ENCODE measurements around the gene FHIT.

Gene FHIT

GRCh38 chr3:60336061-60336460, 915.2 kb downstream of the FHIT start:
- no peak for DNase-seq (ENCODE audit: low read depth in 2 of 2)

DNA sequence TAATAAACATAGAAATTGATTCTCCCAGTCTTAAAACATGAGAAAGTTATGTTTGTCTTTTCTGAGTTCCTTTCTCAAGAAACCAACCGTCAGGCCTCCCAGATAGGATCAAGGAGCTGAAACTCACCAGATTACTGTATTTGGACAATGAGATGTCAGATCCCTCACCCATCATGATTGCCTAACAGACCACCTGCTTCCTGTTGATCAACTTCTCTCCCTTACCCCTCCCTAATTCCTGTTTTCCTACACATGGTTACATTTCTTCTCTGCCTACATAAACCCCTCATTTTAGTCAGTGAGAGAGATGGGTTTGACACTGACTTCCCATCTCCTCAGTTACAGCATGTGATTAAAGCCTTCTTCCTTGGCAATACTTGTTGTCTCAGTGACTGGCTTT, 917.5 kb downstream of the FHIT start:
- DNase-seq (ENCODE audit: low read depth in 2 of 2) = no peak

GRCh38 chr3:60330107-60330506, 921.1 kb downstream of the FHIT start:
- DNase-seq (ENCODE audit: low read depth in 2 of 2) = no peak

DNA sequence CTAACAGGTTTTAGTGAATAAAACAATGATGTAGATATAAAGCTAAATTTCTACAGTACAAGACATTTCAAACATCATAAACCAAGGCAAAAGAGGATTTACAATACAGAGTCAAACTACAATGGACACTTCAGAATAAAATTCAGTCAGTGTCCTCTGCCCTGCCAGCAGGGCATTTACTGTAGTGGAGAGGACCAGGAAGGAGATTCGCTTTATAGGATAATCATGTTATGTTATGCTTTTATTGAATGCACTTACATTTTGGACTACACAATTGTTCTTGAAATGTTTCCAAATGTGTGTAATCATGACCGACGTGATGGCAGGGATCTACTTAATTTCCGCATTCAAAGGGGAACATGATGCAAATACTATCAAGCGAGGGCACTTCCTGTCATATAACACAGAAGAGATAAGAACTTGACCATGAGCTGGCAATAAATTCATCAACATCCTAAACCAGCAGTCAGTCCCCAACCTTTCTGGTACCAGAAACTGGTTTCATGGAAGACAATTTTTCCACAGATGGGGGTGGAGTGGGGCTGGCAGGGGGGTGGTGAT, 925.6 kb downstream of the FHIT start:
- DNase-seq (ENCODE audit: low read depth in 2 of 2) = no peak

GRCh38 chr3:60323651-60324050, 927.6 kb downstream of the FHIT start:
- DNase-seq (ENCODE audit: low read depth in 2 of 2) = no peak

GRCh38 chr3:60323180-60323579, 928.1 kb downstream of the FHIT start:
- DNase-seq (ENCODE audit: low read depth in 2 of 2) = no peak

- DNase-seq (ENCODE audit: low read depth in 2 of 2) = no peak
Observed at GRCh38 chr3:60322298-60322856, 928.9 kb downstream of the FHIT start.

GRCh38 chr3:60319179-60319858, 931.9 kb downstream of the FHIT start:
- DNase-seq (ENCODE audit: low read depth in 2 of 2) = no peak

GRCh38 chr3:60316121-60316797, 935.0 kb downstream of the FHIT start:
- DNase-seq (ENCODE audit: low read depth in 2 of 2) = peak; percentile 92 to 93

DNA sequence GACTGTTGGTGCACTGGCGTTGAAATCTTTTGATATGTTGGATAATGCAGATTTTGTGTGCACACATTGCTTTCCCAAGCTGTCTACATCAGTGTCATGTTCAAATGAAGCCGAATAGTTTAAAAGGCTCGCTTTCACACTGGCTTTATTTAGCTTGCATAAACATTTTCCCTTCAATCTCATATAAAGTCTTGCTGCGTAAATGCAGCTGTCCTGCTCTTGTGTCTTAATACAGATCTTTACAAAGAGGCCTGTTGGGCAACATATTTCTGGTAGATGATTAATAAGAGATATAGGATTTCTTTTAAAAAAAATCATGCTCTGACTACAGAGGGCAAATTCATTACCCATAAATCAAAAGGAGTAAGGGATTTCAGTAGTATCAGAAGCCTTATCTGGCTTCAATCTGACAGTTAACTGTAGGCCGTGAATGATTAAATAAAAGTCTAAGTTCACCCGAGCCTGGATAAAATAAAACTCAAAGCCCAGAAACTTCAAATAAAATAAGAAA, 937.2 kb downstream of the FHIT start:
- DNase-seq (ENCODE audit: low read depth in 2 of 2) = no peak

DNA sequence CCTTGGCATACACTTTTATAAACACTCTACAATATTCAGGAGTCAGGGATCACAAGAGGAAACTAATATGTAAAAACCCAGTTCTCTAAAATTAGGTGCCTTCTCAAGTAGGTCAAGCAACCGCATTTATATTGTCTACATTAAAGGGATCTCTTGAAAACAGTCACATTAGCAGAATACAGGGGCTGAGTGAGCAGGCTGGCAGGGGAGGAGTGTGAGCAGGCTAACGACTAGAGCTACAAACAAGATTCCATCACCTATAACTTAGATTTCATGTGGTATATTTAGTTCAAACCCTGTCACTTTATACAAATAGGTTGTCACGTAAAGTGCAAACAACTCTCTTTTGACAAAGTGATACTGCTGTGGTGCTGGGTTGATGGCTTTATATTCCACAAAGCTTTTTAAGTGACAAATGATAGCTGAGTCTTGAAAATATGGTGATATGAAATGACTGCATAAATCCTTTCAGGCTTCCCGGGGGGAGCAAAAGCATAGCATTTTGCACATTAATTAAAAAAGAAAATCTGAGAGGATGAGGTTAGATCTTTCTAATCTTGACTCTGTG, 937.9 kb downstream of the FHIT start:
- no peak for DNase-seq (ENCODE audit: low read depth in 2 of 2)

- no peak for DNase-seq (ENCODE audit: low read depth in 2 of 2)
Observed at GRCh38 chr3:60309539-60310268, 941.5 kb downstream of the FHIT start.

GRCh38 chr3:60308808-60309207, 942.4 kb downstream of the FHIT start:
- DNase-seq (ENCODE audit: low read depth in 2 of 2) = no peak

- DNase-seq (ENCODE audit: low read depth in 2 of 2) = no peak
Observed at GRCh38 chr3:60307562-60308199, 943.6 kb downstream of the FHIT start.

DNA sequence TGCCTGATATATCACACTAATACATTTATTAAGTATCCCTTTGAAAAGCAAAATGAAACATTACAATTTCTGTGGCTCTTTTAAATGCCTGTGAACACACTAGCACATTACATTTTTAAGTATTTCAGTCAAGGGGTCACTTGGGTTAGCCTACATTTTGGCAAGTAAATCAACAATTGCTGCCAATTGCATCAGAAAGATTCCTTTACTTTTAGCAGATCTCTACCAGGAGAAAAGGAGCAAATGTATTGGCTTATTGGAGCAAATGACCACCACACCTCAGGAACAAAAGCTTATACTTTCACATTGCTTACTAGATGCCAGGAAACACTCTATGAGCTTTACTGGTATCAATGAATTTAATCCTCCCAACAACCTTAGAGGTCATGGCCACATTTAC, 947.1 kb downstream of the FHIT start:
- peak; percentile 87 to 89 for DNase-seq (ENCODE audit: low read depth in 2 of 2)

- DNase-seq (ENCODE audit: low read depth in 2 of 2) = no peak
Observed at GRCh38 chr3:60303160-60303559, 948.1 kb downstream of the FHIT start.

GRCh38 chr3:60301142-60301541, 950.1 kb downstream of the FHIT start:
- DNase-seq (ENCODE audit: low read depth in 2 of 2) = peak; percentile 64 to 67

GRCh38 chr3:60298141-60298540, 953.1 kb downstream of the FHIT start:
- DNase-seq (ENCODE audit: low read depth in 2 of 2) = no peak

DNA sequence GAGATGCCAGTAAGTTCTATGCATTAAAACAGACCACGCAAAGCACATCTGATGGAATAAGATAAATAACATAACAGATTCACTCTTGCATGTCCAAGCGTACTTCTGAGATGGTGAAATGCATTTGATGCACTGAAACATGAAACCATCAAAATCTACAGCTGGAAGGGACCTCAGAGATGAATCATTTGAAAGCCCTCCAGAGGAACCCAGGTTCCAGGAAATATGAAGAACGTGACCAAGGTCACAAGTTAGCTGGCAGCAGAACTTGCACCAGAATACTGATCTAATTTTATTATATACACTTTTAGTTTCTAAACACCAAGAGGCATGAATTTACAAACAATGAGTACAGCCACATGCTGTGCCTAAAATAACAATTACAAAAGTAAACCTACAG, 957.1 kb downstream of the FHIT start:
- DNase-seq (ENCODE audit: low read depth in 2 of 2) = peak; percentile 58 to 60

DNA sequence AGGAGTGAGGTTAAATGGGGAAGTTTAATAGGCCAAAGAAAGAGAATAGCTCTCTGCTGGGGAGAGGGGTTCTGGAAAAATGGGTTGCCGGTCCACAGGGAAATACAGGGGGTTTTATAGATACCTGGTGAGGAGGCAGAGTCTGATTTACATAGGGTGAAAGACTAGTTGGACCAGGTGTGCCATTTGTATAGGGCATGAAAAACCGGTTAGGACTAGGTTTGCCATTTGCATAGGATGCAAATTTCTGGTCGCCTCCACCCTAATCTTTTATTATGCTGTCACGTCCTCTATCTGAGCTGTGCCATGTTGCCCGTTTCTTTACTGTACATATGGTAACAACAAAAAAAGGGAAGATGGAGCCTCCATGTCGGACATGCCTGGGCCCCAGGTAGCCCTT, 960.1 kb downstream of the FHIT start:
- DNase-seq (ENCODE audit: low read depth in 2 of 2) = no peak

- DNase-seq (ENCODE audit: low read depth in 2 of 2) = no peak
Observed at GRCh38 chr3:60290122-60290492, 961.1 kb downstream of the FHIT start.
